ENCODE results near the gene C11orf91.
"Not testable (repeated sequence)": the region's sequence is repeated elsewhere in the genome, so short reads cannot be mapped to it uniquely, and the experiment has no call there.

C11orf91 gene

DNA sequence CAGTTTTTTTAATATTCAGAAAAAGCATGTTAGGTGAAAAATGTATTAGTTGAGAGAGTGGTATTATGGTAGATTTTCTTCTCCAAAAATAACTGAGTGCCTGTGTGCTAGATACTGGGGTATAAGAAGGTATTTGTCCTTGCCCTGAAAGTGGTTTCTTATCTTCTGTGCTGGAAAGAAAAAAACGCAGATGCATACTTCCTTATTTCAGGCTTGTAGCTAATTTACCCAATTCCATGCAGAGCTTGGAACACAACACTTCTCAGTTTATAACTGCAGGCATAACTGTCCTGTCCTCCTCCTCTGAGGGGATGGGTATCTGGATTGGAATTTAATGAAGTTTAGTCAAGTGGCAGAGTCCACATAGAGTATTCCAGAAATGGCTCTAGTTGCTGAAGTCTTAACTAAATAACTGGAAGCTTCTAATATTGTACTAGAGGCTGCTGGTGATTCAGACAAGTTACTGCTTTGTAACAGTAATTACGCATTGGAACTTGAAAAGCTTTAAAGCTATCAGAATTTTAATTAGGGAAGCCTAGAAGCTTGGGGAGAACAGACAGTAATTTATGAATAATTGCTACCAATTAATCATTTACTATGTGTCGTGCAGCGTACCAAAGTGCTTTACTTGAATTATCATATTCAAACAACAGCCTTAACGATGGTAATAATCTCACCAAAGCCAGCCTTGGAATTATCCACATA is 12.7 kb upstream of the C11orf91 start:
- no peak overlapping the region for H3K4me3 ChIP-seq (ENCODE audit: control insufficient read depth, low read depth, low read length)
- TF ChIP-seq, protein P1, sequence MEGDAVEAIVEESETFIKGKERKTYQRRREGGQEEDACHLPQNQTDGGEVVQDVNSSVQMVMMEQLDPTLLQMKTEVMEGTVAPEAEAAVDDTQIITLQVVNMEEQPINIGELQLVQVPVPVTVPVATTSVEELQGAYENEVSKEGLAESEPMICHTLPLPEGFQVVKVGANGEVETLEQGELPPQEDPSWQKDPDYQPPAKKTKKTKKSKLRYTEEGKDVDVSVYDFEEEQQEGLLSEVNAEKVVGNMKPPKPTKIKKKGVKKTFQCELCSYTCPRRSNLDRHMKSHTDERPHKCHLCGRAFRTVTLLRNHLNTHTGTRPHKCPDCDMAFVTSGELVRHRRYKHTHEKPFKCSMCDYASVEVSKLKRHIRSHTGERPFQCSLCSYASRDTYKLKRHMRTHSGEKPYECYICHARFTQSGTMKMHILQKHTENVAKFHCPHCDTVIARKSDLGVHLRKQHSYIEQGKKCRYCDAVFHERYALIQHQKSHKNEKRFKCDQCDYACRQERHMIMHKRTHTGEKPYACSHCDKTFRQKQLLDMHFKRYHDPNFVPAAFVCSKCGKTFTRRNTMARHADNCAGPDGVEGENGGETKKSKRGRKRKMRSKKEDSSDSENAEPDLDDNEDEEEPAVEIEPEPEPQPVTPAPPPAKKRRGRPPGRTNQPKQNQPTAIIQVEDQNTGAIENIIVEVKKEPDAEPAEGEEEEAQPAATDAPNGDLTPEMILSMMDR (conservative IDR thresholded peaks at IDR 0.05; ENCODE audit: control insufficient read depth, insufficient read depth, low read depth, low read length): no peak
- DNase-seq (ENCODE audit: low read depth): no peak

DNA sequence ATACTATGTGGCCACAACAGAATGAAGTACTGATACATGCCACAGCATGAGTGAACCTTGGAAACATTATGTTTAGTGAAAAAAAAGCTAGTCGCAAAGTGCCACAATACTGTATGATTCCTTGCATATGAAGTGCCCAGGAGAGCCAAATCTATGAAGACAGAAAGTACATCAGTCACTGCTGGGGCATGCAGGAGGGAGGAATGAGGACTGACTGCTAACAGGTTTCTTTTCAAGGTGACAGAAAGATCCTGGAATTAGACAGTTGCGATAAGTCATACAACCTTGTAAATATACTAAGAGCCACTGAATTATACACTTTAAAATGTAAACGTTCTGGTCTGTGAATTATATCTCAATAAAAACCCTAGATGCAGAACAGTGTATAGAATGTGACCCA is 11.8 kb upstream of the C11orf91 start:
- H3K4me3 ChIP-seq (ENCODE audit: control insufficient read depth, low read depth, low read length): no peak overlapping the region
- TF ChIP-seq, protein P1 (conservative IDR thresholded peaks at IDR 0.05; ENCODE audit: control insufficient read depth, insufficient read depth, low read depth, low read length): no peak

DNA sequence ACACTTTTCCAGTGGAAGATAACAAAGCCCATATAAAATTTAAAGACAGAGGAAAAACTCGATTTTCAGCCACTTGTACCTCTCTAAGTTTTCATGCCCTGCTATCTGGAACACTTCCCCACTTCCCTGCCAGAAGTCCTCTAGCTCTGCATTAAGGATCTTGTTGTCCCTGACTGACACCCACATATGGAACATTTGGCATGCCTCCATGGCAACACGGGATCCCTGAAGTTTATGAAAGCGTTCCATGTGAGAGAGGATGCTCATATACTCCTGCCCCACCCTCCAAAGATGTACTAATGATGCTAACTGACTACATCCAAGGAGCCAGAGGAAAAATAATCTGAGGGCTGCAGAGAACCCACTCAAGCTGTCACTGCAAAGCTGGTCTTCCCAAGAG is 8.8 kb upstream of the C11orf91 start:
- no peak for DNase-seq (ENCODE audit: low read depth)
- TF ChIP-seq, protein P1 (conservative IDR thresholded peaks at IDR 0.05; ENCODE audit: control insufficient read depth, insufficient read depth, low read depth, low read length): no peak
- H3K4me3 ChIP-seq (ENCODE audit: control insufficient read depth, low read depth, low read length): no peak overlapping the region

More for the DNA sequence above, 11.8 kb upstream of the C11orf91 start:
- DNase-seq (ENCODE audit: low read depth): no peak

DNA sequence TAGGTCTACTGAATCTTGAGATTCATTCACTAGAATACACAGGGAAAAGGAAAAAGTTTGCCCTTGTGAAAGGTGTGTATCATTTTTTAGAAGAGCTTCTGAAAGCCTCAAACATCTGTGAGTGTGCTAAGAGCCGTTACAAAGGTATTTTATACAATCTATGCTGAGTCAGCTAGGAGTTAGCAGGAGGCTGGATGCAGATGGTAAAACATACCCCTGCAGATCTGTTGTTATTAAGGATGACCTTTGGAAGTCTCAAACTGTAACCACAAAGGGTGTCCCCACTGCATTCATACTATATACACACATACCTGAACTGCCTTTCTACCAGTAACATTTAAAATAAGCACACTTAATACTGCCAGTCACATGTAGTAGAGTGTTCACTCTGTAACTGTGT is 8.4 kb upstream of the C11orf91 start:
- DNase-seq (ENCODE audit: low read depth): no peak
- TF ChIP-seq, protein P1 (conservative IDR thresholded peaks at IDR 0.05; ENCODE audit: control insufficient read depth, insufficient read depth, low read depth, low read length): no peak
- no peak overlapping the region for H3K4me3 ChIP-seq (ENCODE audit: control insufficient read depth, low read depth, low read length)

DNA sequence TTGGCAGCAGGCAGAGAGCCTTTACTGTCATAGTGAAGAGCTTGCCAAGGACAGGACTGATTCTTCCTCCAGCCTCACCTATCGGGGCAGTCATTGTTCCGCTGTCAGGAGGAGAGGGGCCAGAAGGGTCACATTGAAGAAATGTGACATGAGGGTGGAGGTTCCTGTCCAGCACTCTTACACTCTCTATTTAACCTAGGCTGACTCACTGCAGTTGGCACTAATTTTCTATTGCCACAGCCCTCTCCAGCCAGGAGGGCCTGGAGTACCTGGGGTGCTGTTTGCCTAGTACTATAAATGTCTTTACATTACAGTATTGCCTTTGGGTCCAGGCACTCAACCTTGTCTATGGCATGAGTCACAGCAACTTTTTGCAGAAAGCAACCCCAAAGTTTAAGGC is 7.2 kb upstream of the C11orf91 start:
- H3K4me3 ChIP-seq (ENCODE audit: control insufficient read depth, low read depth, low read length); DNase-seq (ENCODE audit: low read depth): not testable (repeated sequence)

DNA sequence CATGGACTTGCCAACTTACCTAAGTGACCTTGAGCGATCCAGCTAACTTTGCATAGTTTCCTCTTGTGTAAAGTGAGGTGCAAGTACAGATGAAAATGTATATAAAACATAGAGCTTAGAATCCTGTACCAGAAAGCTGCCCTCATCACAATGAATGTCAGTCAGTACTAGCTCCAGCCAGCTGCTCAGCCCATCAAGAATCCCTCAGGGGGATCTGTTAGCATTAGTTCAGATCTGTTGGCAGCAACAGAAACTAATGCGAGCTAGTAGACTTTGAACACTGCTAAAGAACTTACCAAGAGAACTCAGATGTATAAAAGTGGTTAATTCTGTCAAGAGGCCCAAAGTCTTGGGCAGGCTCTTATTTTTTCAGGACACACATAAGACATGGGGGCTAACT is 6.3 kb upstream of the C11orf91 start:
- DNase-seq (ENCODE audit: low read depth): no peak
- TF ChIP-seq, protein P1 (conservative IDR thresholded peaks at IDR 0.05; ENCODE audit: control insufficient read depth, insufficient read depth, low read depth, low read length): no peak

DNA sequence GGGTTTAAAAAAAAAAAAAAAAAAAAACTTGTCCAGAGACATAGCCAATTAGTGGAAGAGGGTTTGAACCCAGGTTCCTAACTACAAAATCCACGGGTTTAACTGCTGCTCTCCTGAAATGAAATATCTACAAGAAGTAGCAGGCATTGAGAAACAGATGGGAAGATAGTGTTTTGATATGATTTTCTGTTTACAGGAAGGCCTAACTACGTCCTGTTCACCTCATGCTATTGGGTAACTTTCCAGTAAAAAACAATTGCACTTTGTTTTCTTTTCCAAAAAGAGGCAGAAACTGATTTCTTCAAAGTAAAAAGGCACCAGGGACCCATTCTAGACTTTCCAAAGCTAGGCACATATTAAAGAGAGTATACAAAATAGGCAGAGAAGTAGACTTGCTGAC is 5.9 kb upstream of the C11orf91 start:
- TF ChIP-seq, protein P1 (conservative IDR thresholded peaks at IDR 0.05; ENCODE audit: control insufficient read depth, insufficient read depth, low read depth, low read length): no peak
- H3K4me3 ChIP-seq (ENCODE audit: control insufficient read depth, low read depth, low read length): no peak overlapping the region
- no peak for DNase-seq (ENCODE audit: low read depth)

More for the DNA sequence above, 6.3 kb upstream of the C11orf91 start:
- H3K4me3 ChIP-seq (ENCODE audit: control insufficient read depth, low read depth, low read length): no peak overlapping the region

Measured in fibroblast of mammary gland (primary cell).